ENCODE results near the gene AGBL4. TPM values are rescaled to one million over a fixed set of nuclear protein-coding genes. Genes with fewer than 3 reads are reported as not detected.

AGBL4 gene
- total and polyA plus RNA-seq, 11 donors, result 0.40 to 1.4 (median 0.54) TPM; not detected in 3

- no peak for ATAC-seq
- DNase-seq, result no peak
- Histone ChIP-seq H3K27ac (no peak overlapping the region), H3K4me3 (no peak overlapping the region), H3K27me3 (no peaks in the 10 kb centered on the region), H3K9me3 (peaks cover 0 to 13% (median 2%) of the 10 kb centered on the region in 12 donors), H3K36me3 (no peaks in the 10 kb centered on the region), H3K4me1 (no peaks in the 10 kb centered on the region)
- WGBS, 4 donors, result 31 to 49% (median 38%) methylated on average over 1 of the region's 1 CpG
- intact Hi-C loops (cut with DNase I), result no loop called here
- TF ChIP-seq, protein P1, sequence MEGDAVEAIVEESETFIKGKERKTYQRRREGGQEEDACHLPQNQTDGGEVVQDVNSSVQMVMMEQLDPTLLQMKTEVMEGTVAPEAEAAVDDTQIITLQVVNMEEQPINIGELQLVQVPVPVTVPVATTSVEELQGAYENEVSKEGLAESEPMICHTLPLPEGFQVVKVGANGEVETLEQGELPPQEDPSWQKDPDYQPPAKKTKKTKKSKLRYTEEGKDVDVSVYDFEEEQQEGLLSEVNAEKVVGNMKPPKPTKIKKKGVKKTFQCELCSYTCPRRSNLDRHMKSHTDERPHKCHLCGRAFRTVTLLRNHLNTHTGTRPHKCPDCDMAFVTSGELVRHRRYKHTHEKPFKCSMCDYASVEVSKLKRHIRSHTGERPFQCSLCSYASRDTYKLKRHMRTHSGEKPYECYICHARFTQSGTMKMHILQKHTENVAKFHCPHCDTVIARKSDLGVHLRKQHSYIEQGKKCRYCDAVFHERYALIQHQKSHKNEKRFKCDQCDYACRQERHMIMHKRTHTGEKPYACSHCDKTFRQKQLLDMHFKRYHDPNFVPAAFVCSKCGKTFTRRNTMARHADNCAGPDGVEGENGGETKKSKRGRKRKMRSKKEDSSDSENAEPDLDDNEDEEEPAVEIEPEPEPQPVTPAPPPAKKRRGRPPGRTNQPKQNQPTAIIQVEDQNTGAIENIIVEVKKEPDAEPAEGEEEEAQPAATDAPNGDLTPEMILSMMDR (IDR thresholded peaks at IDR 0.05), result no peak
- TF ChIP-seq POLR2A (IDR thresholded peaks at IDR 0.05), result no peak
These were observed 823.0 kb downstream of the AGBL4 start for GRCh38 chr1:49200738-49201137.

GRCh38 chr1:49199564-49199963 lies 824.2 kb downstream of the AGBL4 start:
- TF ChIP-seq POLR2A (IDR thresholded peaks at IDR 0.05), result no peak
- TF ChIP-seq, protein P1 (IDR thresholded peaks at IDR 0.05), result no peak

DNA sequence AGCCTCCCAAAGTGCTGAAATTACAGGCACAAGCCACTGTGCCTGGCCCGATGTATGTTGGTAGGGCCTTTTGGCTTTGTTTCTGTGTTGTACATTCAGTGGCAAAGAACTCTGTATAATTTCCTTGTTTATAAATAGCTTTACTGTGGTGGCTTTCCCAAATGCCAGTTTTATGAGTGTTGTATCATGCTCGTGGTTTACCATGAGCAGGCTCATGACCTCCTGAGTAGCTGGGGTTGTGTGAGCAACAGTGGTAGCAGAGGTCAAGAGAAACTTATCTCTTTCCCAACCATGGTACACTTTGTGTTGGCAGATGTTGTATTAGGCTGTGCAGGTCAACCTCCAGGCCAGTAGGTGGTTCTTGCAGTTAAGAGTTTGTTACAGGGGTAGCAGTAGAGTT lies 826.7 kb downstream of the AGBL4 start:
- Histone ChIP-seq H3K4me1 (no peaks in the 10 kb centered on the region), H3K27me3 (no peaks in the 10 kb centered on the region), H3K27ac (no peak overlapping the region), H3K9me3 (peaks cover 0 to 13% (median 2%) of the 10 kb centered on the region in 12 donors), H3K36me3 (no peaks in the 10 kb centered on the region), H3K4me3 (no peak overlapping the region)
- DNase-seq (no peak), ATAC-seq (no peak)
- 83 to 91% (median 85%) methylated on average over 2 of the region's 2 CpGs for WGBS, 4 donors
- intact Hi-C loops (cut with DNase I), result no loop called here
- TF ChIP-seq, protein P1 (IDR thresholded peaks at IDR 0.05), result no peak
- TF ChIP-seq POLR2A (IDR thresholded peaks at IDR 0.05), result no peak

More at GRCh38 chr1:49199564-49199963, 824.2 kb downstream of the AGBL4 start:
- H3K4me1 ChIP-seq, result no peaks in the 10 kb centered on the region
- H3K27ac ChIP-seq, result no peak overlapping the region
- ATAC-seq, result no peak
- H3K4me3 ChIP-seq, result no peak overlapping the region
- no peaks in the 10 kb centered on the region for H3K27me3 ChIP-seq
- peaks cover 0 to 13% (median 5%) of the 10 kb centered on the region in 12 donors for H3K9me3 ChIP-seq
- no peak for DNase-seq
- intact Hi-C loops (cut with DNase I), result no loop called here
- no peaks in the 10 kb centered on the region for H3K36me3 ChIP-seq

- no peak overlapping the region for H3K4me3 ChIP-seq
- no peak for DNase-seq
- 72 to 87% (median 81%) methylated on average over 1 of the region's 1 CpG for WGBS, 4 donors
- H3K9me3 ChIP-seq, result peaks cover 0 to 13% (median 0%) of the 10 kb centered on the region in 12 donors
- H3K4me1 ChIP-seq, result no peaks in the 10 kb centered on the region
- no peaks in the 10 kb centered on the region for H3K27me3 ChIP-seq
- ATAC-seq, result no peak
- no peaks in the 10 kb centered on the region for H3K36me3 ChIP-seq
- intact Hi-C loops (cut with DNase I), result no loop called here
- H3K27ac ChIP-seq, result no peak overlapping the region
- no peak for TF ChIP-seq POLR2A (IDR thresholded peaks at IDR 0.05)
- TF ChIP-seq, protein P1 (IDR thresholded peaks at IDR 0.05), result no peak
These were observed 833.6 kb downstream of the AGBL4 start for GRCh38 chr1:49190138-49190537.

Measured in heart left ventricle (tissue), 16 donors.